SK-N-SH treated with all-trans-retinoic acid at 6 μM for 48 hours (cell line): ENCODE measurements around the gene SLITRK1.

Source experiments
- OSR1 ChIP-seq: fragments of 250-450 bp; sonication (Bioruptor Pico); IDR thresholded peaks from 2 replicates; pipeline ENCODE4 v1.8.0; 2022; ENCODE audit warnings: moderate library complexity, mild to moderate bottlenecking, inconsistent platforms
- PPARA ChIP-seq: fragments of 250-450 bp; sonication (Bioruptor Pico); IDR thresholded peaks from 2 replicates; pipeline ENCODE4 v1.5.0; 2020; ENCODE audit warnings: mild to moderate bottlenecking, borderline replicate concordance

GRCh38 chr13:83831796-83832195, 50.5 kb downstream of the SLITRK1 start:
- TF ChIP-seq PPARA (no peak), OSR1 (no peak)
